Measurements from ENCODE around the gene RAB38.

DNA sequence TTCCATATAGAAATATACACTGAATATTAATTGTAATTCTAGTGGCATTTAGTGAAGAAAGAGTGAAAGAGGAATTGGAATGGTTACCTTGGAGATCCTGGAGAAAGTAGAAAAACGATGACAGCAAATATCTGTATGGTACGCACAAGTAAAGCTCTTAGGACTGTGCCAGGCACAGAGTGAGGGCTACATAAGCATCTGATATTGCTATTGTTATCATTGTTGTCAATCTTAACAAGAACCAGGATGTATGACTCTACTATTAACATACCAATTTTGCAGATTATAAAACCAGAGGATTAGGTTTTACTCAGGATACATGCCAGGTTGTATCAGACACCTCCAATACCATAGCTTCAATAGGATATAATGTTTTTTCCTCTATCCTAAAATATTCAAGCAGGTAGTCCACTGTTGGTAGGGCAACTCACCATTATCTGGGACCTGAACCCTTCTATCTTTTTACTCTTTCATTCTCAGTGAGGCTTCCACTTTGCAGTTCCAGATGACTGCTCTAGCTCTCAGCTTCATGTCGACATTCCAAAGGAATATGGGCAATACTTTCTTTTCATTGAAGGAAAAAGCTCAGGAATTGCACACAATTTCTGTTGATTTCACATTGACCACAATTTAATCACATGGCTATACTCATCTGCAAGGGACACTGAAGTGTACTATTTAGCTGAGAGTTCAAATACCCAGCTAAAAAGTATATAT is 73.2 kb downstream of the RAB38 start:
- TF ChIP-seq ZFX (IDR thresholded peaks at IDR 0.05; ENCODE audit: borderline replicate concordance) = no peak
- TF ChIP-seq, protein P1, sequence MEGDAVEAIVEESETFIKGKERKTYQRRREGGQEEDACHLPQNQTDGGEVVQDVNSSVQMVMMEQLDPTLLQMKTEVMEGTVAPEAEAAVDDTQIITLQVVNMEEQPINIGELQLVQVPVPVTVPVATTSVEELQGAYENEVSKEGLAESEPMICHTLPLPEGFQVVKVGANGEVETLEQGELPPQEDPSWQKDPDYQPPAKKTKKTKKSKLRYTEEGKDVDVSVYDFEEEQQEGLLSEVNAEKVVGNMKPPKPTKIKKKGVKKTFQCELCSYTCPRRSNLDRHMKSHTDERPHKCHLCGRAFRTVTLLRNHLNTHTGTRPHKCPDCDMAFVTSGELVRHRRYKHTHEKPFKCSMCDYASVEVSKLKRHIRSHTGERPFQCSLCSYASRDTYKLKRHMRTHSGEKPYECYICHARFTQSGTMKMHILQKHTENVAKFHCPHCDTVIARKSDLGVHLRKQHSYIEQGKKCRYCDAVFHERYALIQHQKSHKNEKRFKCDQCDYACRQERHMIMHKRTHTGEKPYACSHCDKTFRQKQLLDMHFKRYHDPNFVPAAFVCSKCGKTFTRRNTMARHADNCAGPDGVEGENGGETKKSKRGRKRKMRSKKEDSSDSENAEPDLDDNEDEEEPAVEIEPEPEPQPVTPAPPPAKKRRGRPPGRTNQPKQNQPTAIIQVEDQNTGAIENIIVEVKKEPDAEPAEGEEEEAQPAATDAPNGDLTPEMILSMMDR (IDR thresholded peaks at IDR 0.05) = no peak
